ENCODE results near the gene TIPARP. TPM values are rescaled to one million over a fixed set of nuclear protein-coding genes. Genes with fewer than 3 reads are reported as not detected.

TIPARP gene
- total and polyA plus RNA-seq, 2 of the 8 experiments (the other 6 are each of a cell fraction or from before 2014, with no cell fraction given), result 1.6 to 5.8 TPM

GRCh38 chr3:156732715-156733421 lies 58.5 kb downstream of the TIPARP start:
- WGBS, 2 experiments (ENCODE audit: extremely low coverage in 1 of 2, insufficient coverage in 1 of 2, insufficient read length in 1 of 2, insufficient replicate concordance in 2 of 2, low coverage in 1 of 2, low lambda C conversion rate in 2 of 2, missing lambda C conversion rate in 1 of 2), result 88% methylated on average over 4 of the region's 4 CpGs; no CpG with 5 or more reads in 1 of the 2 experiments
- no peak overlapping the region for H3K18ac ChIP-seq (ENCODE audit: extremely low read depth, low read length)
- no peak overlapping the region for H4K5ac ChIP-seq (ENCODE audit: insufficient read length, low read depth, low read length)
- H3K4me1 ChIP-seq (replicated peaks in 1 of 4; ENCODE audit: control insufficient read depth in 3 of 4, insufficient read depth in 4 of 4, low read length in 3 of 4), result no peaks in the 10 kb centered on the region
- no peaks in the 10 kb centered on the region for H3K79me2 ChIP-seq (ENCODE audit: control insufficient read depth in 1 of 2, insufficient read depth in 2 of 2, low read length in 2 of 2)
- no peak overlapping the region for H2BK12ac ChIP-seq (ENCODE audit: low read depth, low read length)
- no peak overlapping the region for H3K23ac ChIP-seq (ENCODE audit: insufficient read length)
- no peak overlapping the region for H2BK15ac ChIP-seq (ENCODE audit: low read length)
- H2BK5ac ChIP-seq (ENCODE audit: low read depth, low read length), result no peak overlapping the region
- TF ChIP-seq CREB1 (IDR thresholded peaks at IDR 0.05) (no peak), KDM4A (IDR thresholded peaks at IDR 0.05; ENCODE audit: low read depth, low read length, severe bottlenecking) (no peak), TCF12 (IDR thresholded peaks at IDR 0.05; ENCODE audit: low read depth, low read length) (no peak), ZNF274 (IDR thresholded peaks at IDR 0.05; ENCODE audit: borderline replicate concordance, extremely low read depth, low read length) (no peak), RXRA (IDR thresholded peaks at IDR 0.05; ENCODE audit: insufficient read depth, low read depth, low read length) (no peak)
- no peak overlapping the region for H3K14ac ChIP-seq (ENCODE audit: insufficient read length)
- no peak for FAIRE-seq
- H4K8ac ChIP-seq (ENCODE audit: extremely low read depth, insufficient read depth, low read length), result no peak overlapping the region
- no peak overlapping the region for H2BK20ac ChIP-seq (ENCODE audit: low read length)
- no peak for DNase-seq (ENCODE audit: low read depth in 1 of 2, low spot score in 2 of 2)
- no peaks in the 10 kb centered on the region for H3K79me1 ChIP-seq (ENCODE audit: low read depth, low read length)
- no peak overlapping the region for H3K4ac ChIP-seq (replicated peaks; ENCODE audit: insufficient read length, low read depth, low read length)
- no peaks in the 10 kb centered on the region for H3K9me3 ChIP-seq (ENCODE audit: insufficient read depth in 2 of 2, low read depth in 1 of 2, low read length in 1 of 2)
- H2AFZ ChIP-seq (ENCODE audit: low read length), result no peak overlapping the region
- H3K4me2 ChIP-seq (ENCODE audit: insufficient read depth in 1 of 2, low read depth in 2 of 2, low read length in 2 of 2), result no peak overlapping the region
- no peaks in the 10 kb centered on the region for H3K36me3 ChIP-seq (ENCODE audit: control insufficient read depth in 2 of 4, insufficient read depth in 4 of 4, low read length in 3 of 4)
- ChIA-PET CTCF (ENCODE audit: partially characterized antibody) (no interaction called here), POLR2A (ENCODE audit: partially characterized antibody) (interaction anchor here (1.6 kb wide), 1 partner anchor 15 kb away, joined by 4 read pairs; no protein-coding TSS in a partner anchor)
- no peak overlapping the region for H2AK5ac ChIP-seq (ENCODE audit: low read depth, low read length)
- H4K91ac ChIP-seq (replicated peaks; ENCODE audit: insufficient read length, low read length), result no peak overlapping the region
- no peak overlapping the region for H3K9ac ChIP-seq (replicated peaks in 1 of 4; ENCODE audit: extremely low read depth in 1 of 4, low read depth in 3 of 4, low read length in 3 of 4)
- no peaks in the 10 kb centered on the region for H4K20me1 ChIP-seq (replicated peaks in 1 of 2; ENCODE audit: control insufficient read depth in 1 of 2, insufficient read depth in 2 of 2, low read length in 2 of 2)
- no peak overlapping the region for H2BK120ac ChIP-seq (replicated peaks; ENCODE audit: low read depth, low read length)
- H3K4me3 ChIP-seq (ENCODE audit: extremely low read depth in 1 of 4, insufficient read depth in 2 of 4, low read depth in 3 of 4, low read length in 4 of 4), result no peak overlapping the region
- H3K23me2 ChIP-seq (ENCODE audit: low read depth, low read length), result no peaks in the 10 kb centered on the region
- no peak overlapping the region for H3K56ac ChIP-seq (replicated peaks; ENCODE audit: insufficient read length, low read depth, low read length)
- H3K27ac ChIP-seq (ENCODE audit: low read depth, low read length), result no peak overlapping the region
- H3K27me3 ChIP-seq (replicated peaks in 1 of 4; ENCODE audit: control insufficient read depth in 3 of 4, extremely low read depth in 1 of 4, insufficient read depth in 3 of 4, low read length in 3 of 4), result no peaks in the 10 kb centered on the region
